MG63 (cell line): ENCODE measurements around the gene THBS2. TPM values are rescaled to one million over a fixed set of nuclear protein-coding genes. Genes with fewer than 3 reads are reported as not detected.
"Not testable (repeated sequence)": the region's sequence is repeated elsewhere in the genome, so short reads cannot be mapped to it uniquely, and the experiment has no call there.

Experiments
- DNase-seq: peaks from one replicate; pipeline ENCODE4 v3.0.0-alpha.2; 2020
- H3K27me3 ChIP-seq: fragments of 250-450 bp; sonication (Bioruptor Pico); 2 replicates; pipeline ENCODE4 v1.5.1; 2020; ENCODE audit warnings: mild to moderate bottlenecking, moderate library complexity
- H3K36me3 ChIP-seq: fragments of 250-450 bp; sonication (Bioruptor Pico); 2 replicates; pipeline ENCODE4 v1.5.1; 2020; ENCODE audit warnings: mild to moderate bottlenecking, moderate library complexity
- H3K4me3 ChIP-seq: fragments of 250-450 bp; sonication (Bioruptor Pico); 2 replicates; pipeline ENCODE4 v1.5.1; 2020; ENCODE audit warnings: mild to moderate bottlenecking, moderate library complexity
- H3K9me3 ChIP-seq: fragments of 250-450 bp; sonication (Bioruptor Pico); 2 replicates; pipeline ENCODE4 v1.5.1; 2020; ENCODE audit warnings: mild to moderate bottlenecking, moderate library complexity
- total RNA-seq: library from RNA; depleted of rRNA; stranded (reverse); fragments of >200 nt; shearing (Covaris generic); gene quantifications from 2 replicates; pipeline ENCODE4 v1.2.3, GENCODE V29; 2014; ENCODE audit warnings: low replicate concordance; rRNA removed

Gene THBS2
- total RNA-seq: 165 and 194 TPM in 2 replicates

- peak; percentile 97 for DNase-seq
- H3K36me3 ChIP-seq: peaks cover 40% of the 10 kb centered on the region
- no peaks in the 10 kb centered on the region for H3K27me3 ChIP-seq
- peak within 1 kb of the TSS; percentile 86 for H3K4me3 ChIP-seq
- H3K9me3 ChIP-seq: no peaks in the 10 kb centered on the region
Observed at GRCh38 chr6:169253337-169254238, at the start of gene THBS2. Gene THBS2, minus strand, starts transcription at chr6:169253846. Its CDS starts 3,062 bp downstream, at chr6:169250784.

- no peak for DNase-seq
- no peaks in the 10 kb centered on the region for H3K27me3 ChIP-seq
- H3K9me3 ChIP-seq: peaks cover 2% of the 10 kb centered on the region; the same call in 1 of the 2 replicates
- H3K4me3 ChIP-seq: no peak overlapping the region
- no peaks in the 10 kb centered on the region for H3K36me3 ChIP-seq
Observed at GRCh38 chr6:169302716-169303115, 49.1 kb upstream of the THBS2 start.

GRCh38 chr6:169302255-169302654, 48.6 kb upstream of the THBS2 start:
- Histone ChIP-seq H3K36me3 (no peaks in the 10 kb centered on the region), H3K27me3 (no peaks in the 10 kb centered on the region), H3K4me3 (no peak overlapping the region), H3K9me3 (peaks cover 2% of the 10 kb centered on the region; the same call in 1 of the 2 replicates)
- no peak for DNase-seq

- Histone ChIP-seq H3K27me3 (no peaks in the 10 kb centered on the region), H3K9me3 (peaks cover 2% of the 10 kb centered on the region; the same call in 1 of the 2 replicates), H3K4me3 (no peak overlapping the region), H3K36me3 (no peaks in the 10 kb centered on the region)
- DNase-seq: no peak
Observed at GRCh38 chr6:169300916-169301315, 47.3 kb upstream of the THBS2 start.

GRCh38 chr6:169298626-169299025, 45.0 kb upstream of the THBS2 start:
- not testable (repeated sequence) for H3K9me3 ChIP-seq, DNase-seq, H3K36me3 ChIP-seq, H3K4me3 ChIP-seq, H3K27me3 ChIP-seq

GRCh38 chr6:169296622-169297021, 43.0 kb upstream of the THBS2 start:
- H3K9me3 ChIP-seq: peaks cover 5% of the 10 kb centered on the region; the same call in 1 of the 2 replicates
- no peak for DNase-seq
- no peaks in the 10 kb centered on the region for H3K36me3 ChIP-seq
- no peak overlapping the region for H3K4me3 ChIP-seq
- H3K27me3 ChIP-seq: no peaks in the 10 kb centered on the region

- Histone ChIP-seq H3K9me3 (peaks cover 5% of the 10 kb centered on the region; the same call in 1 of the 2 replicates), H3K4me3 (no peak overlapping the region), H3K27me3 (no peaks in the 10 kb centered on the region), H3K36me3 (no peaks in the 10 kb centered on the region)
- DNase-seq: no peak
Observed at GRCh38 chr6:169296170-169296569, 42.5 kb upstream of the THBS2 start.

- DNase-seq: no peak
- Histone ChIP-seq H3K9me3 (peaks cover 5% of the 10 kb centered on the region; the same call in 1 of the 2 replicates), H3K4me3 (no peak overlapping the region), H3K36me3 (no peaks in the 10 kb centered on the region), H3K27me3 (no peaks in the 10 kb centered on the region)
Observed at GRCh38 chr6:169293196-169293595, 39.5 kb upstream of the THBS2 start.

- Histone ChIP-seq H3K27me3 (no peaks in the 10 kb centered on the region), H3K4me3 (no peak overlapping the region)
Observed at GRCh38 chr6:169292338-169293124, 38.9 kb upstream of the THBS2 start.

GRCh38 chr6:169291646-169292337, 38.1 kb upstream of the THBS2 start:
- Histone ChIP-seq H3K9me3 (peaks cover 5% of the 10 kb centered on the region; the same call in 1 of the 2 replicates), H3K4me3 (no peak overlapping the region), H3K36me3 (no peaks in the 10 kb centered on the region), H3K27me3 (no peaks in the 10 kb centered on the region)
- DNase-seq: no peak

More at GRCh38 chr6:169292338-169293124, 38.9 kb upstream of the THBS2 start:
- Histone ChIP-seq H3K9me3 (peaks cover 5% of the 10 kb centered on the region; the same call in 1 of the 2 replicates), H3K36me3 (no peaks in the 10 kb centered on the region)
- peak; percentile 60 for DNase-seq

GRCh38 chr6:169291148-169291547, 37.5 kb upstream of the THBS2 start:
- Histone ChIP-seq H3K4me3 (no peak overlapping the region), H3K27me3 (no peaks in the 10 kb centered on the region), H3K9me3 (peaks cover 5% of the 10 kb centered on the region; the same call in 1 of the 2 replicates), H3K36me3 (no peaks in the 10 kb centered on the region)
- DNase-seq: no peak

GRCh38 chr6:169289619-169290339, 36.1 kb upstream of the THBS2 start:
- H3K4me3 ChIP-seq: no peak overlapping the region
- DNase-seq: no peak
- H3K9me3 ChIP-seq: no peaks in the 10 kb centered on the region
- no peaks in the 10 kb centered on the region for H3K27me3 ChIP-seq
- H3K36me3 ChIP-seq: no peaks in the 10 kb centered on the region

- Histone ChIP-seq H3K36me3 (no peaks in the 10 kb centered on the region), H3K4me3 (no peak overlapping the region), H3K9me3 (no peaks in the 10 kb centered on the region), H3K27me3 (no peaks in the 10 kb centered on the region)
- no peak for DNase-seq
Observed at GRCh38 chr6:169289257-169289618, 35.6 kb upstream of the THBS2 start.

GRCh38 chr6:169288591-169288990, 34.9 kb upstream of the THBS2 start:
- no peaks in the 10 kb centered on the region for H3K36me3 ChIP-seq
- no peaks in the 10 kb centered on the region for H3K9me3 ChIP-seq
- DNase-seq: peak; percentile 76
- no peaks in the 10 kb centered on the region for H3K27me3 ChIP-seq
- no peak overlapping the region for H3K4me3 ChIP-seq

GRCh38 chr6:169287675-169288074, 34.0 kb upstream of the THBS2 start:
- Histone ChIP-seq H3K9me3 (no peaks in the 10 kb centered on the region), H3K27me3 (no peaks in the 10 kb centered on the region), H3K4me3 (no peak overlapping the region), H3K36me3 (no peaks in the 10 kb centered on the region)
- no peak for DNase-seq

- DNase-seq: no peak
- Histone ChIP-seq H3K27me3 (no peaks in the 10 kb centered on the region), H3K9me3 (no peaks in the 10 kb centered on the region), H3K4me3 (no peak overlapping the region), H3K36me3 (no peaks in the 10 kb centered on the region)
Observed at GRCh38 chr6:169286961-169287360, 33.3 kb upstream of the THBS2 start.
